ENCODE data around the gene SIDT1.

The SIDT1 gene

DNA sequence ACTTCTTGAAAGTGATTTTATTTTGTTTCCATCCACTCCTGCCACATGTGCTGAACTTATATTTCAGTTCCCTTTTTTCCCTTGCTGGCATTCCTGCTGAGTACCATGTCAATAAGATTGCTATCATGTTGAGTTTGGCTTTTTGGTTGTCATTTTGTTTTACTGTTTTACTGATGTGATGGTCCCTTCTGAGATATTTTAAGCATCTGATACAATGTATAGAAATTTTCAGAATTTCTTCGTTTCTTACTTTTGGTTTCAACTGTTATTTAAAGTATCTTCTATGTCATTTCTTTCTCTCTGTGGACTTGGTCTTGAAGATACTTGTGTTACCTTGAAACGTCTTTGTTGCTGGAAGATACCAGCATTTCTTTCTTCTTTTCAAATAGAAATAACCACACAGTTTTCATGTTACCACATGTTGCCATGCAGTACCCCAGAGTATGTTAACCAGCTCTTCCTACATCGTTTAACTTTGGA, 14.1 kb downstream of the SIDT1 start:
- no peak for DNase-seq

DNA sequence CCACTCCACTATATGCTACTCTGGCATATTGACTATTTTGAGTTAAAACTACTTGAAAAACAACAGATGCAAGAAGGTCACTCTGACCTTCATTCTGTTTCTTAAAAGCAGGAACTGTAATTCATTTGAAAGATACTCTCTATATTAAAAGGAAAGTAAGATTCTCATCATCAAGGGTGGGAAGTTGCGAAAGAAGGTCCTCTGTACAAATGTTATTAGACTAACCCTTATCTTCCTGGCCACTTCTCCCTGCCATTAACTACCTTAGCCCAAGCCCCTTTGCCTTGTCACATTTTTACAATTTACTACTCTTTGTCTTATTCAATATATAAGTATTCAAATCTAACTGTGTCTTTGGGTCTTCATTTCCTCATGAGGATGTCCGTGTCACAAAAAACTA, 16.1 kb downstream of the SIDT1 start:
- DNase-seq = no peak

DNA sequence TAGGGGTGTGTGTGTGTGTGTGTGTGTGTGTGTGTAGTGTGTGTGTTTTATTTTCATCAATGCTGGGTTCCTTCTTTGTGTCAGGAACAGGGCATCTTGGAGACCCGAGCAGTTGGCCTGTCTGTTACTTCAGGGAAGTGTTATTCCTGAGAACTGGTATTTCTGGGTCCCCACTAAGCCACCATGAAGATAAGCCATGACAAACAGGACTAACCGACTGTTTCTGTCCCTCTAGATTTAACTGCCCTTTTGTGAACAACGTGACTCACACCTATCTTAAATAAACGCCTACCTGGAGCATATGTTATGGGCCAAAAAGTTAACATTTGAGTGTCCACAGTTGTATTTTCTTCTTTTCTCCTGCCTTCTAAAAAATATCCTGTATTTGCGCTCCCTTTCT, 19.5 kb downstream of the SIDT1 start:
- no peak for DNase-seq

DNA sequence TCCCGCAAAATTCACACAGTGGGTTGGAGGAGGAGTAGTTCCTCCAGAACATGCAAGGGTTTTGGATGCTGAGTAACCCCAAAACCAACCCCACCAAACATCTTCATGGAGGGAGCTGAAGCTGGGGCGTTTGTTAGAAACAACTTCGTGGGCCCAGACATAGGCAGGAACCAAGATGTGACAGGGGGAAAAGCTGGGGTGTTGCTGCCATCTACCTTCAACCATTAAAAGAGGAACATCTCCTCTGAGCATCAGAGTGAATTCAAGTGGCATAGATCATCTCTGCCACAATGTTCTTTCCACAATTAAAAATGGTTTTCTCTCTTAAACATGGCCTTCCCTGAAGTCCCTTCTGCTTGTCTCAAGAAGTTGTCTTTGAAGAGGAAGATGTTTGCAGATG, 20.5 kb downstream of the SIDT1 start:
- no peak for DNase-seq

DNA sequence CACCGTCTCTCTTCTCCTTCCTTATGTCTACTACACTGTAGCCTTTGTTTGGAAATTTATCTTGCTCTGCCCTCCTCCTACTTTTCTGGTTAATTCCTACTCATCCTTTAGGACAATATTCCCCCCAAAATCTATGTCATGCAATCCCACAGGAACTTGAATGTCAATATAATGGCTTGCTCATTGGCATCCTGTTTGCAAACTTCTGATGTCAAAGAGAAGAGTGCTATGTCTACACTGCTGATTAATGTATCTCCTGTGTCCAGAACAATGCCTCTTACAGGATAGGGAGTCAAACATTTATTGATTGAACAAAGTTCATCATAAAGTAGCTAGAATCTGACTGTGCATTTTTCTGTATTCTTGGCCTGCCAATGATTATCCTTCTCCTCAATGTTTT, 22.8 kb downstream of the SIDT1 start:
- DNase-seq = no peak

DNA sequence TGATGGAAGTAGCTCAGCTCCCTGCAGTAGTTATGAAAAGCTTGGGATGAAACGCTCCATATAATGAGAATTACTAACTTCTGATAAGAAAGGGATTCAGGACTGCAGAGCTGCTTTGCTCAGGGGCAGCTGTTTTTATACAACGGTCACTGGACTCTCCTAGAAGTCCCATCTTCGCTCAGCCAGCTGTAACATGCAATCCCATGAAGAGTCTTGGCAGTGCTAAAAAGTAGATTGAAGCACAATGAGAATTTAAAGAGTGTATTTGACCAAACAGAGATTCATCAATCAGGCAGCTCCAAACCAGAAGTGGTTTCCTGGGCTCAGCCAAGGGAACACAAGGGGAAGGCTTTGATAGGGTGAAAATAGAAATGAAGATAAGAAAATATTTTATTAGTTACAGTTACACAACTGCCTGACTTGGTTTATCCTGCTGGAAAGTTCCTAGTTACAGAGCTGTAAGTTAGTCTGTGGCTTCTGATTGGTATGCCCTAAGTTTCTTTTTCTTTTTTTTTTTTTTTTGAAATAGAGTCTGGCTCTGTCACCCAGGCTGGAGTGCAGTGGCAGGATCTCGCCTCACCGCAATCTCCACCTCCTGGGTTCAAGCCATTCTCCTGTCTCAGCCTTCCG, 24.1 kb downstream of the SIDT1 start:
- DNase-seq = no peak

DNA sequence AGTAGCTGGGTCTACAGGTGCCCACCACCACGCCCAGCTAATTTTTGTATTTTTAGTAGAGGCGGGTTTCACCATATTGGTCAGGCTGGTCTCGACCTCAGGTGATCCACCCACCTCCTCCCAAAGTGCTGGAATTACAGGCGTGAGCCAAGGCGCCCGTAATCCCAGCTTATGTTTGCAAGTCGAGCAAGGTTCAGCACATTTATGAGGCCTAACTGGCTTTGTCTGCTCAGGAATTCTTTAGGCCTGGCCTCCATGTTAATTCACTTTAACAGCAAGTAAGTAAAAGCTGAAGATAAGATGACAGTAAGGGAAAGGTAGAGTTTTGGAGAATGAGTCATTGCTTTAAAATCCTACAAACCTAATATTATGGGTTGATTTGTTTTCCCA, 24.6 kb downstream of the SIDT1 start:
- DNase-seq = no peak

DNA sequence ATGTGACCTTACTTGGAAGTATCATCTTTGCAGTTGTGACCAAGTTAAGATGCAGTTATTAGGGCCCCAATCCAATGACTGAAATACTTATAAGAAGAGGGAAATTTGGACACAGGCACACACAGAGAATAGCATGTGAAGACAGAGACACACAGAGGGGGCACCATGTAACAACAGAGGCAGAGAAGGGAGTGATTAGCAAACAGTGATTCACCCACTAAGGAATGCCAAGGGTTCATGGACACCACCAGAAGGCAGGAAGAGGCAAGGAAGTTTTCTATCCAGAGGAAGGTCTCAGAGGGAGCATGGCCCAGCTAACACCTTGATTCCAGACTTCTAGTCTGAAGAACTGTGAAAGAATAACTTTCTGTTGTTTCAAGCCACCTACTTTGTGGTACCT, 25.0 kb downstream of the SIDT1 start:
- DNase-seq = no peak

DNA sequence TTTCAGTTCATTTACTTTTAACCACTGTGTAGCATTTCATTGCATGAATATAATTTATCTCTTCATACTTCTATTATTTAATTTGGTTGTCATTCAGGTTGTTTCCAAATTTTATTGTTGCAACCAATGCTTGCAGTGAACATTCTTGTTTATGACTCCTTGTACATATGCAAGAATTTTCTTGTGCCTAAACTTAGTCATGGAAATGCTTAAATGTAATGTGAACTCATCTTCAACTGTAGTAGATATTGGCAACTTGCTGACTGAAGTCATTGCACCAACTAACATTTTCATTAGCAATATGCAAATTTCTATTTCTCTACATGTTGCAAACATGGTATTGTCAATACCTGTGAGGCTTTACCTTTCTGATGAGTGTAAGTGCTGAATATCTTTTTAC, 26.7 kb downstream of the SIDT1 start:
- DNase-seq = no peak

DNA sequence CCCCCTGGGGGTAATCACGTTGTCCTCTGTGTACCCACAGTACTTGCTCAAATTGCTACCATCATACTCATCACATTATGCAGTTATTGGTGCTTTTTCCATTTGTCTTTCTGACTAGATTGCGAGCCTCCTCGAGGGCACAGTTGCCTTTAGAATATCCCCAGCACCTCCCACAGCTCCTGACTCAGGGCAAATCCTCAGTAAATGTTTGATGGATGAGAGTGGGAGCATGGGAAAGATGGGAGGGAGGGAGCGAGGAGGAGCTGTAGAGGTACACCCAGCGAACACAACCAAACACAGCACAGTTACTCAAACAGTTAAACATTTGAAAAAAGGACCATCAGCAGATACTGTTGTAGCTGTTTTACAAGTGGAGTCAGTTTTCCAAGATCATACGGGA, 27.9 kb downstream of the SIDT1 start:
- DNase-seq = no peak

DNA sequence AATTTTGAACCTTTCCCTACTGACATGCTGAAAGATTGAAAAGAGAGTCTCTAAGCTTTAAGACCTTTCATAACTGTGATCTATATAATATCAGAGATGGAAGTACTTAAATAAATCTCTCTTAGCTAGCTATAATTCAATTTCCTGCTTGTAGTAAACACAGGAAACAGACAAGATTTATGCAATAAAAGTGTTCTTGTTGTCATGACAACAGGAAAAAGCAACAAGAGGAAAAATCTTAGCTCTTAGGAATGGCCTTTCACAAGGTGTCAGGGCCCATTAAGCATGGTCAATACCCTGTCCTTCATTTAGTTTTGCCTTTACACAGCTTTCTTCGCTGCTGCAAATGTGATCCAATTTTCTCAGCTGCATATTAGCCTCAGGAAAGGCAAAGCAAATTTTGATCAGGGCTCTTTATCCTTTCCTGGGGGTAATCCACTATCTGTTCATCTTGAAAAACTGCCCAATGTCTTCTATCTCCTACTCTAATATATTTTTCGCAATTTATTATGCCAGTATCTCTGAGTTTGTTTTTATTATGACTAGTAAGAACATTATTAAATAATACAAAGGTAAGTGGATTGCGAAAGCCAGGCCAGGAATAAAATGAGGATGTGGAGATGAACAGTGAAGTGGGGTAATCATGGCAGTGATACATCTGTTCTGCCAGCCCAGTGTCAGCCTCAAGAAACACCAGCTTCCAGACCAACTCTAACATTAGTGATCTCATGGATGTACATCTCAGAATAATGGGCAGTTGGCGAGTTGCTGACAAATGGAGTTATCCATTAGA, 28.7 kb downstream of the SIDT1 start:
- DNase-seq = no peak

DNA sequence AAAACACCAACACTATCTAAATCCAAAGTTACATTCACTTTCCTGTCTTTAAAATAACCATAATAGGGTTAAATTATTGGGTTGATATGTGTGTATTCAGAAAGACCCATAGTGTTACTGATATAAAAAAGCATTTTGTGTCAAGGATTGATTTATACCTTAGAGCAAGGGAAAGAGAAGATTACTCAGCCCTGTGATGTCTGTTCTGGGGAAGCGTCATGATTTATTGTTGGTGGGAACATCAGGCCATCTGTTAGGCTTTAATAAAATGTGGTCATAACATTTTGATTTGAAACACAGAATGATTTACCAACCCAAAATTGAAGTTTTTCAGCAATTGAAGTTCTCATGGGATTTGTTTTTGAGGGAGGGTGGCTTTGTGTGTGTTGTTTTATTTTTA, 33.2 kb downstream of the SIDT1 start:
- no peak for DNase-seq

DNA sequence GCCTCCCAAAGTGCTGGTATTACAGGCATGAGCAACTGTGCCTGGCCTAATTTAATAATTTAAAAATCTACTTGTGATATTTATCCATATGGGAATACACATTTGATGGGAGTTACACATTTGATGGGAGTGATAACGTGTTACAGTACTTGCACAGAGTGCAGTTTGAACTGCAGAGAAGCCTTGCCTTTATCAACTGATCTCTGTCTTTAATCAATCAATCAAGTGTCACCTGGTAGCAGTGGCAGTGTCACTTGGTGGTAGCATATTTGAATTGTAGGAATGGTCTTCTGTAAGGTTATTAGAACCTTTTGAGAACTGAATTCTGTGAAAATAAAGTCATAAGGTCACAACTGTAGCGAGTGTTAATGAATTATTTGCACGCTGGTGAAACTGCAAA, 37.8 kb downstream of the SIDT1 start:
- DNase-seq = no peak

DNA sequence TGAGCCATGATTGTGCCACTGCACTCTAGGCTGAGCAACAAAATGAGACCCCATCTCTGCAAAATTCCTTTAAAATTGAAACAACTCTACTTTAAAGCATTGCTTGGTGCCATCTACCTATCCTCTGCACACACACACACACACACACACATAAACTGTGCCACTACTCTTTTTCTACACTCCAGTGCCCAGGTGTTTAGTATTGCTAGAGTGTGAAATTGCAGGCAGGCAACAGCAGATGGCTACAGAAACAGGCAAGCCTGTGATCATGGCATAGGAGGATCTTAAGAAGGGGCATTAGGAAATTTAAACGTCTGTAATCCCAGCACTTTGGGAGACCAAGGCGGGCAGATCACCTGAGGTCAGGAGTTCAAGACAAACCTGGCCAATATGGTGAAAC, 39.0 kb downstream of the SIDT1 start:
- no peak for DNase-seq

DNA sequence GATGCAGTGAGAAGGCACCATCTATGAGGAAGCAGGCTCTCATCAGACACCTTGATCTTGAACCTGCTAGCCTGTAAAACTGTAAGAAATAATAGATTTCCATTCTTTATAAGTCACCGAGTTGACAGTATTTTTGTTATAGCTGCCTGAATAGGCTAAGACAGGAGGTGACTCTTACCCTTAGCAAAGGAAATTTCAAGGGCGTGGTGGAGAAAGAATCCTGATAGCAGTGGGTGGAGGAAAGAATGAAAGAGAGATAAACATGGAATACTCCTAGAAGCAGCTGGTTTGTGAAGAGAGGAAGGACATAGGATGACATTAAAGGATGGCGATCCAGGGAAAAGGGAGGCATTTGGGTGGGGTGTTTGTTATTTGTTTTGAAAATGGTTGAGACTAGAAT, 41.4 kb downstream of the SIDT1 start:
- DNase-seq = no peak

DNA sequence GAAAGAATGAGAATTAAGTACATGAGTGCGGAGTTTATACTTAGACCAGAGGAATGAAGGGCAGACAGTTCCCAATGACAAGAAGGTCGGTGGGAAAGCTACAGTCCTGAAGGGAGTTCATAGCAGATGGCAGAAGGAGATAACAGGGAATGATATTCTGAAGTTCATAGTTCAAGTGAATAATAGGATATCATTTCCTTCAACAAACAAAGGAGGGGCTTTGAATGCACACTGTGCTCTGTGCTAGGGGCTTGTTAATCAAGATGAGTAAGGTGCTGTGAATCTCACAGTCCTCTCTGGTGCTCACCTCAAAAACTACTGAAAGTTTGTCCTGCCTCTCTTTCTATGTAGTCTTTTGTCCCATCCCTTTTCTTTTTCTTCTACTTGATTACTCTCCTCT, 41.9 kb downstream of the SIDT1 start:
- no peak for DNase-seq

DNA sequence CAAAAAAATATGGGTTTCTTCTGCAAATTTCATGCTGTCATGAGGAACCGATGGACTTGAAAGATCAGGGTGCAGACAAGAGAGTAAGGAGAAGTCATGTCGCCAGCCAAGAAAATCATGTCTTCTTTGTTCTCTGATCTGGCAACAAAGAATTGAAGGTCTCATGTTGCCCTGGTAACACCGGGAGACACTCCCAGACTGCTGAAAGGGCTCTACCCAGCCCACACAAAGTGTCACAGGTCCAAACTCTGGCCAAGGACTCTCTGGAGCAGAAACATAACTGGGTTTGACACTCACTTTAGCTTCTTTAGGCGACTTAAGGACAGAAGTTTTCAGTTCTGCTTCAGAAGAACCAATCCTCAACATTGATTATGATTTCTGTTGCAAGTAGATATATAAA, 42.9 kb downstream of the SIDT1 start:
- DNase-seq = no peak

DNA sequence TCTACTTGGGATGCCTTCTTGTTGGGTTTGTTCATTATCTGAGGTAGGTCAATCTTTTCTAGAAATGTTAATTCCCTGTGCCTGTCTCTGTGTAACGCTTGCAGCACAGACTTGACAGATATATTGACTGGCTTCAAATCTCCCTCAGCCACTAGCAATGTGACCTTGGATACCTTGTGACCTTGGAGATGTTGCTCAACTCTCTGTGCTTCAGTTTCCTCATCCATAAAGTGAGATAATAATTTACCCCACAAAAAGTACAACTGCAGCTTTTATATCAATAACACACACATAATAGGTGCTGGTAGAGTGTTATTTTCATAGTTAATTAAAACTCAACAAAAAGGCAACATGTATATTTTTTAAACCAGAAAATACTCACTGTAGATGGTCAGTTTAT, 52.9 kb downstream of the SIDT1 start:
- DNase-seq = no peak

DNA sequence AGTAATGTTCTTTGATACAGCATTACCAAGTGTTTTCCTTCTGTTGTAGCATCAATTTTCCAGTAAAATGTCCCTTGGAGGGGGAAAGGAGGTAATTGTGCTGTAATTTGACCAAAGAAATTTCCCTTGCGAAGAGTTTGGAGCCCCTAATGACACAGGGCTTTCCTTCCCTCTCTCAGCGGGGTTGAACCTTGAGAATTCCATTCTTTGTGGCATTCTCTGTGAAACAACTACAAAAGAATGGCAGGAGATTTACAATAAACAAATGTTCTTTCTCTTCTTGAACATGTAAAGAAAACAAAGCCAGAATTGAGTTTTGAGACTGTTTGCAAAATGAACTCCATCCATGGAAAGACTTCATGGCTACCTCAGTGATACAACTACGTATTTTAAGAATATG, 53.4 kb downstream of the SIDT1 start:
- DNase-seq = no peak

DNA sequence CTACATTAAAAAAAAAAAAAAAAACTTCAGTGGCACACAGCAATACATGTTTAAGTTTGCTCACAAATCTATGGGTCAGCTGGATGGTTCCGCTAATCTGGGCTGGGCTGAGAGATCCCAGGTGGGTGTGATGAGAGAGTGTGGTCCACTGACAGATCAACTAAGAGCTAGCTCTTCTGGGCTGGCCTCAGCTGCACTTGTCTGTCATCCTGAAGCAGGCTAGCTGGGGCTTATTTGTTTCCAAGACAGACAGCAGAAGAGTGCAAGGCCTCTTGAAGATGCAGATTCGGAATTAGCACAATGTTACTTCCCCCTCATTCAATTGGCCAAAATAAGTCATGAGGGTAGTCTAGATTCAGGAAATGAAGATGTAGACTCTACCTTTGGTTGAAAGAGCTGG, 56.5 kb downstream of the SIDT1 start:
- no peak for DNase-seq

DNA sequence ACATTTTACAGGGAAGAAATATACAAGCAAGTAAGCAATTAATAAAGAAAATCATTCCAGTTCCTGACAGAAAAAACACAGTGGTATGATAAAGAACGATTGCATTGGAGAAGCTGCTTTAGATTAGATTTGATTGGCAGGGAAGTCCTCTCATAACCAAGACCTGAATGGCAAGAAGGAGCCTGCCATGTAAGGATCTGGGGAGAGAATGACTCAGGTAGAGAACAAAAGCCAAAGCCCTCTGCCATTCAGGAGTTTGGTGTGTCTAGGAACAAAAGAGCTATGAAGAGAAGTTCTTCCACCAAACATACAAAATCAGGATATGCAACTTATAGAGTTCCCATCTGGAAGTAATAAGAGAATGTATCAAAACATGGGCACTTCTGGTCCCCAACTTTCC, 57.6 kb downstream of the SIDT1 start:
- no peak for DNase-seq

DNA sequence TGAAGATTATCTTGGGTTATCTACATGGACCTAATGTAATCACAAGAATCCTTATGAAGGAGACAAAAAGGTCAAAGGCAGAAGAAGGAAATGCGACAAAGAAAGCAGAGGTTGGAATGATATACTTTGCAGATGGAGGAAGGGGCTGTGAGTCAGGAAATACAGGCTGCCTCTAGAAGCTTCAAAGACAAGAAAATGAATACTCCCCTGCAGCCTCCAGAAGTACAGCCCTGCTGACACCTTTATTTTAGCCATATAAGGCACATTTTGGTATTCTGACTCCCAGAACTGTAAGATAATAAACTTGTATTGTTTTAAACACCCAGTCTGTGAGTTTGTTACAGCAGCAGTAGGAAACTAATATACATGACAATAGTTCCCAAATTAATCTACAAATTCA, 58.6 kb downstream of the SIDT1 start:
- DNase-seq = no peak

DNA sequence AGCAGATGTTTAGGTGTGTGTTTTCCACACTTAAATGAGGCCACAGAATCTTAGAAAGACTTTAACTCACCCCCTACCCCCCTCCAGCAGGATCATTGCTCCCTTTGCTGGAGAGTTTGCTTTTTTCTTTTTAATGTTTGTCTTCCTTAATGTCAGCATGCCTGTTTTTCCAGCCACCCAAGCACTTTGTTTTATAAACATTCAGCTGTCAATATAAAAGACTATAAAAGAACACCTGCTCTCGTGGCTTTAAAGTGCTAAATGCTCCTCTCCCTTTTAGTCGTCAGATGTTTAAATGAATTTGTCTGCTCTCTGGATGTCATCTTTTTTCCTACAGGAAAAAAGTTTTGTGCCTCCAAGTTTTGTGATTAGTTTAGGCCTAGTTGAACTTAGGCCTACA, 61.7 kb downstream of the SIDT1 start:
- no peak for DNase-seq

DNA sequence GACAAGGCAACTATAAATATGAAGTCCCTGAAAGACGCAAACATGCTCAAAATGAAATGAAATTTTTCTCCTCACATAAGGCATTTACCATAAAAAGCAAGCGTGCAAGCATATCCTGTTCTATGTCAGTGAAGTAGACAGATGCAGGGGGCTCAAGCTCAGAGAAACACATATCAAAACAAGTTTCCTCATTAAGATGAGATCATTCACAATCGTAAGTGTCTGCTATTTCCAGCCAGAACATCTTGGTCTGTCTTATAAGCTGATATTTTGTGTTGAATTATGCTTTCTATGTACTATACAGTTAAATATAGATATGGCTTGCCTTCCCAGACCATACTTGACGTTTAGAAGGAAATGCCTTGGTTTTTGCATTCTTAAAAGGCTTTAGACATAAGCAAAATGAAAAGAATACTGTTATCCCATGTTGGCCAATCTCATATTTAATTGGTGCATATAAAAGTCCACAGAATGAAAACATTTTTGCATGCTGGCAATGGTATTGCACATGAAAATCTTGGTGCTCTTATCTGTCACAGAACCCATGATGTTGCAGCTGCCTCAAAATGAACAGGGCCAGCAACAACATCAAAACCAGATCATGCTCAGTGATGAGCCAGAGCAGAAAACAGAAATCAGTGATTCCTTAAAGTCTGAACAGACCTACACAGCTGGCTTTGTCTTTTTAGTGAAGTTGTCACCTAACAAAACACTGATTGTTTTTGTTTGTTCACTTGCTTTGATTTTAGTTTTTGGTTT, 65.4 kb downstream of the SIDT1 start:
- DNase-seq = no peak
